Lung (tissue), 12 donors: ENCODE measurements around the gene PXMP4. TPM values are rescaled to one million over a fixed set of nuclear protein-coding genes. Genes with fewer than 3 reads are reported as not detected.

Experiments used
- ATAC-seq: fragments of 200-7000 bp; cut with Tn5 transposase; one replicate; pipeline ENCODE4 v1.9.1; 2020; ENCODE audit warnings: moderate number of reproducible peaks; ENCODE audit not compliant: insufficient read depth, low FRiP score
- DNase-seq, 3 donors: peaks; one replicate each; pipeline ENCODE4 v3.0.0-alpha.2; 2013 to 2017
- H3K27ac ChIP-seq, 2 donors: one replicate each; pipeline ENCODE4 v1.5.1; 2013; ENCODE audit warnings: mild to moderate bottlenecking in 2 of 2, moderate library complexity in 2 of 2, control low read depth in 1 of 2, inconsistent platforms in 1 of 2, low read depth in 1 of 2, low read length in 1 of 2
- H3K27me3 ChIP-seq, 3 donors: one replicate each; pipeline ENCODE4 v1.5.1; 2013; ENCODE audit warnings: low read length in 2 of 3; ENCODE audit not compliant: control insufficient read depth in 3 of 3, insufficient read depth in 3 of 3
- H3K36me3 ChIP-seq, 4 donors: one replicate each; pipeline ENCODE4 v1.5.1; 2013; ENCODE audit warnings: low read length in 4 of 4, mild to moderate bottlenecking in 1 of 4, moderate library complexity in 1 of 4; ENCODE audit not compliant: control insufficient read depth in 4 of 4, insufficient read depth in 4 of 4
- H3K4me1 ChIP-seq, 5 donors: one replicate each; pipeline ENCODE4 v1.5.1; 2013; ENCODE audit warnings: low read length in 5 of 5, mild to moderate bottlenecking in 2 of 5, moderate library complexity in 1 of 5; ENCODE audit not compliant: control insufficient read depth in 5 of 5, insufficient read depth in 5 of 5
- H3K4me3 ChIP-seq: one replicate; pipeline ENCODE4 v1.5.1; 2013; ENCODE audit warnings: mild to moderate bottlenecking, control low read depth, moderate library complexity
- H3K9ac ChIP-seq, 2 donors: one replicate each; pipeline ENCODE4 v1.5.1; 2013; ENCODE audit warnings: low read length in 2 of 2, control low read depth in 1 of 2; ENCODE audit not compliant: insufficient read depth in 1 of 2
- H3K9me3 ChIP-seq, 4 donors: one replicate each; pipeline ENCODE4 v1.5.1; 2013; ENCODE audit warnings: low read length in 3 of 4, mild to moderate bottlenecking in 1 of 4, moderate library complexity in 1 of 4; ENCODE audit not compliant: control insufficient read depth in 4 of 4, insufficient read depth in 3 of 4
- WGBS, 2 donors: extraction: QIAGEN DNeasy Blood & Tissue Kit; methylation state at CpG; one replicate each; pipeline ENCODE4 v1.1.7; 2013; 5-methylcytosine and 5-hydroxymethylcytosine counted together
- polyA plus RNA-seq, 2 donors: library from polyadenylated mRNA; stranded (reverse); fragments of 200-250 nt; gene quantifications; one replicate each; pipeline ENCODE4 v1.2.1, GENCODE V29; 2013
- total RNA-seq, 2 donors: library from RNA; depleted of rRNA in 1 of 2; stranded (reverse); fragments of >200 nt in 1 of 2; gene quantifications; one replicate each; pipeline ENCODE4 v1.2.1, GENCODE V29; 2014 to 2021
- TF ChIP-seq, protein P1 (sequence below): IDR thresholded peaks from 2 replicates; pipeline ENCODE4 v1.5.1; 2012; ENCODE audit warnings: mild to moderate bottlenecking; ENCODE audit errors: control extremely low read depth, extremely low read depth
- donor health status: control.
- donor health status: control.
- donor health status: Bipolar disorder and iron deficiency.
- donor health status: healthy.
- donor health status: DM: yes; HTN: yes; CAD: no.

Gene PXMP4
- total and polyA plus RNA-seq, 4 donors, result 10.2 to 36.8 (median 26.8) TPM

DNA sequence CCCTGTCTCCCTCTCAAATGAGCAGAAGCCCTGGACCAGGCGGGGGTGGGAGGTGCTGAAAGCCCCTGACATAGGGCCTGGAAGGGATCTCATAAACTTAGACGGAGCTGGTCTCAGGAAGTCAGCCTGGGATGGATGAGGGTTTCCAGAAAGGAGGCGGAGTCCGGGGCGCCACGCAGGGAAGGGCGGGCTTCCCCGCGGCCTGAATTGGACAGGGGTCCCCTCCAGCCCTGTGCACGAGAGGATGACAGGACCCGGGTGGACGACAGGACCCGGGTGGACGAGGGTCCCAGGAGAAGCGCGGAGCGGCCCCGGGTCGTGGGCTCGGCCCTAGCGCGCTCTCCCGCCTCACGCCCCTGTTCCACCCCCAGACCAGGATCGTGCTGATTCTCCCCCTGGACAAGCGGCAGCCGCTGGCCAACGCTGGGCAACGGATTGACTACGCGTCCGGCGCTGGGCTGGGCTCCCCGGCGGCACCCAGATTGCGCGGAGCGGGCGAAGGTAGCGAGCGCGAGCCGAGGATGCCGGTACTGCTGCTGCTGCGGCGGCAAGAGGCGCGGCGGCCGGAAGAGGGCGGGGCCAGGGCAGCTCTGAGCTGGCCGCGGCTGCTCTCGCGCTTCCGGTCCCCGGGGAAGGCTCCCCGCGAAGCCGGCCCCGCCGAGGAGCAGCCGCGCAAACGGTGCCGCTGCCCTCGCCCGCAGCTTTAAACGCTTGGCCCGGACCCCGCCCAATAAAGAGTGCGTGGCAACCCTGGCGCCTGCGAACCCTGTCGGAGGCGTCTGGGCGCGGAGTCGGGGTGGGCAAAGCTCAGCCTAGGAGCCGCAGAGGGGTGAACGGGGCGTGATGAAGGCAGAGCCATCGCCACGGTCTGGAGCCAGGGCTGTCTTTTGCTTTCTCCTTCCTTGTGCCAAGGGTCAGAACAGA, 56.7 kb downstream of the PXMP4 start:
- Histone ChIP-seq H3K36me3 (peaks cover 0 to 13% (median 2%) of the 10 kb centered on the region in 4 donors), H3K9ac (peak overlapping the region; percentile 39 to 66), H3K4me3 (peak overlapping the region; percentile 68), H3K9me3 (no peaks in the 10 kb centered on the region), H3K4me1 (peaks cover 0 to 37% (median 4%) of the 10 kb centered on the region in 5 donors), H3K27ac (peak overlapping the region; percentile 86 to 92), H3K27me3 (no peaks in the 10 kb centered on the region)
- 1% methylated on average over 78 to 84 of the region's 84 CpGs for WGBS, 2 donors
- TF ChIP-seq, protein P1, sequence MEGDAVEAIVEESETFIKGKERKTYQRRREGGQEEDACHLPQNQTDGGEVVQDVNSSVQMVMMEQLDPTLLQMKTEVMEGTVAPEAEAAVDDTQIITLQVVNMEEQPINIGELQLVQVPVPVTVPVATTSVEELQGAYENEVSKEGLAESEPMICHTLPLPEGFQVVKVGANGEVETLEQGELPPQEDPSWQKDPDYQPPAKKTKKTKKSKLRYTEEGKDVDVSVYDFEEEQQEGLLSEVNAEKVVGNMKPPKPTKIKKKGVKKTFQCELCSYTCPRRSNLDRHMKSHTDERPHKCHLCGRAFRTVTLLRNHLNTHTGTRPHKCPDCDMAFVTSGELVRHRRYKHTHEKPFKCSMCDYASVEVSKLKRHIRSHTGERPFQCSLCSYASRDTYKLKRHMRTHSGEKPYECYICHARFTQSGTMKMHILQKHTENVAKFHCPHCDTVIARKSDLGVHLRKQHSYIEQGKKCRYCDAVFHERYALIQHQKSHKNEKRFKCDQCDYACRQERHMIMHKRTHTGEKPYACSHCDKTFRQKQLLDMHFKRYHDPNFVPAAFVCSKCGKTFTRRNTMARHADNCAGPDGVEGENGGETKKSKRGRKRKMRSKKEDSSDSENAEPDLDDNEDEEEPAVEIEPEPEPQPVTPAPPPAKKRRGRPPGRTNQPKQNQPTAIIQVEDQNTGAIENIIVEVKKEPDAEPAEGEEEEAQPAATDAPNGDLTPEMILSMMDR, result no peak
- ATAC-seq (peak; percentile 69), DNase-seq (peak; percentile 81 to 90 (median 83))

DNA sequence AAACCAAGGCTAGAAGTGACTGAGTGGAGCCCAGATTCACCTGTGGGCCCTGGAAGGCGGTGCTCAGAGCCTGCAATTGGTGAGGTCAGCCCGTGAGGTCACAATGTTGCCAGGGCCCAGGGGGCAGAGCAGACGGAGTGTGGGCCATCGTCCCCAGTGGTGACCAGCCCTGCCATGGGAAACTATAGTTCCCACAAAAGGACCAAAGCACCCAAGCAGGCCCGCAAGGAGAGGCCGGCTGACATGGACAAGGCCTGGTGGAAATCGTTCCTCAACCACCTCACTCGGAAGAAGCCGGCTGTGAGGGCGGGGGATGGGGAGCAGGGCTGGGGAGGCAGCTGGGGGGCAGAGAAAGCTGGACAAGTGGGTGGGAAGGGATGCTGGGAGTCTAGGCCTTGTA, 57.9 kb downstream of the PXMP4 start, which contains the start of gene C20orf144:
TSS of gene C20orf144 (plus strand) at position 156 of the 400 bp plus-strand sequence. CDS start at position 175, 19 bp downstream.
- peaks cover 0 to 27% (median 4%) of the 10 kb centered on the region in 5 donors for H3K4me1 ChIP-seq
- H3K36me3 ChIP-seq, result peaks cover 0 to 15% (median 4%) of the 10 kb centered on the region in 4 donors
- no peaks in the 10 kb centered on the region for H3K27me3 ChIP-seq
- WGBS, 2 donors, result 94 to 96% methylated on average over 10 of the region's 10 CpGs
- peak within 1 kb of the TSS in 1 of 2 donors; percentile 86 for H3K27ac ChIP-seq
- no peak for ATAC-seq
- peak within 1 kb of the TSS; percentile 68 for H3K4me3 ChIP-seq
- no peaks in the 10 kb centered on the region for H3K9me3 ChIP-seq
- no peak within 1 kb of the TSS for H3K9ac ChIP-seq
- TF ChIP-seq, protein P1, result no peak
- DNase-seq, result no peak

DNA sequence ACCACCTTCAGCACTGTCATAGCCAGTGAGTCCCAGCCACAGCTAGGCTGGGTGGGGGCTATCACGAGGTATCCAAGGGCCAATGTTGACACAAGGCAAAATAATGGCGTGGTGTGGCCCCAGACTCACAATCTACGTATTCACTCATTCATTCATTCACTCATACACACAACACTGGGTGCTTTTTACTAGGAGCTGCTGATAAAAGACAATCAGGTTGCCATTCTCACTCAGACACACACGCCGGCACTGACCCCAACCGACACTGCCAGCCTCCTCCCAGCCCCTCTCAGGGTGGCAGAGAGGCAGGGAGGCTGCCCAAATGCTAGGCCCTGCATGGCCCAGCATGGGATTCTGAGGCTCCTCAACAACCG, 59.4 kb downstream of the PXMP4 start:
- H3K4me3 ChIP-seq, result no peak overlapping the region
- peaks cover 0 to 13% (median 4%) of the 10 kb centered on the region in 5 donors for H3K4me1 ChIP-seq
- H3K36me3 ChIP-seq, result peaks cover 0 to 18% (median 4%) of the 10 kb centered on the region in 4 donors
- no peak for DNase-seq
- no peaks in the 10 kb centered on the region for H3K9me3 ChIP-seq
- no peaks in the 10 kb centered on the region for H3K27me3 ChIP-seq
- WGBS, 2 donors, result 86 to 91% methylated on average over 7 of the region's 7 CpGs
- no peak for ATAC-seq
- TF ChIP-seq, protein P1, result no peak
- no peak overlapping the region for H3K9ac ChIP-seq
- H3K27ac ChIP-seq, result no peak overlapping the region
